GM13977 (cell line): ENCODE measurements around the gene DMD.

Experiments
- DNase-seq: peaks from one replicate; pipeline ENCODE4 v3.0.0; 2012; ENCODE audit warnings: low spot score
- CTCF ChIP-seq: IDR thresholded peaks from 2 replicates; pipeline ENCODE4 v1.5.1; 2012; ENCODE audit warnings: mild to moderate bottlenecking, control low read depth; ENCODE audit not compliant: insufficient read depth; ENCODE audit errors: extremely low read depth, missing control alignments
- in situ Hi-C: fragments of 300-500 bp; cut with MboI; formaldehyde crosslinking; loops from one replicate; pipeline ENCODE4 v1.12.0; 2022; ENCODE audit warnings: low sequenced_read_pairs, low pct_unique_long_range_greater_than_20kb, mixed read lengths, inconsistent platforms; ENCODE audit not compliant: unreplicated experiment

DMD gene

GRCh38 chrX:31436424-31436823, 1774.9 kb downstream of the DMD start:
- no peak for DNase-seq
- in situ Hi-C loops, result no loop called here
- no peak for TF ChIP-seq CTCF

GRCh38 chrX:31435592-31435991, 1775.8 kb downstream of the DMD start:
- TF ChIP-seq CTCF, result no peak
- in situ Hi-C loops, result no loop called here
- DNase-seq, result no peak

GRCh38 chrX:31433856-31434255, 1777.5 kb downstream of the DMD start:
- in situ Hi-C loops, result no loop called here
- DNase-seq, result no peak
- no peak for TF ChIP-seq CTCF

GRCh38 chrX:31429915-31430314, 1781.4 kb downstream of the DMD start:
- DNase-seq, result no peak
- in situ Hi-C loops, result no loop called here
- no peak for TF ChIP-seq CTCF

GRCh38 chrX:31423609-31424189, 1787.7 kb downstream of the DMD start:
- peak; percentile 27 for TF ChIP-seq CTCF
- in situ Hi-C loops, result no loop called here
- DNase-seq, result peak; percentile 9

- no peak for DNase-seq
- in situ Hi-C loops, result no loop called here
- TF ChIP-seq CTCF, result no peak
Measured at GRCh38 chrX:31421441-31421840, 1789.9 kb downstream of the DMD start.
